B cell (primary cell): ENCODE results near the gene EMP1. TPM values are rescaled to one million over a fixed set of nuclear protein-coding genes. Genes with fewer than 3 reads are reported as not detected.

Source experiments
- ATAC-seq: fragments of 200-7000 bp; cut with Tn5 transposase; one replicate; pipeline ENCODE4 v1.10.0; 2021; ENCODE audit warnings: low read depth, mild to moderate bottlenecking, moderate number of reproducible peaks, moderate library complexity
- CTCF ChIA-PET: fragments of 350-600 bp; sonication (Branson Sonifier 250); formaldehyde crosslinking; loops from one replicate; lab custom pipeline; 2021; ENCODE audit warnings: antibody characterized with exemption, inconsistent platforms; lab: Charles Lee
- POLR2A ChIA-PET: fragments of 350-600 bp; sonication (Branson Sonifier 250); formaldehyde crosslinking; loops from one replicate; lab custom pipeline; 2021; ENCODE audit warnings: antibody characterized with exemption; lab: Charles Lee
- DNase-seq: peaks from one replicate; pipeline ENCODE4 v3.0.0; 2013
- H2AFZ ChIP-seq: 2 replicates; pipeline ENCODE4 v1.6.1; 2012; ENCODE audit warnings: mild to moderate bottlenecking, low read depth, low read length; ENCODE audit not compliant: insufficient read depth, poor library complexity, severe bottlenecking
- H3K27ac ChIP-seq, 2 donors: 1 replicate in 1 of 2; 2 replicates in 1 of 2; pipeline ENCODE4 v1.5.1; 2012 to 2013; ENCODE audit warnings: low read length in 2 of 2, mild to moderate bottlenecking in 2 of 2, moderate library complexity in 1 of 2
- H3K27me3 ChIP-seq, 4 experiments: fragments of 200-600 bp in 1 of 4; sonication (generic) in 1 of 4; replicated peaks in 1 of 4; 1 replicate in 2 of 4; 2 replicates in 2 of 4; pipeline versions ENCODE4 v1.6.1 to v1.7.0; 2013 to 2016; ENCODE audit warnings: low read length in 3 of 4, mild to moderate bottlenecking in 2 of 4, mixed read lengths in 1 of 4, moderate library complexity in 1 of 4; ENCODE audit not compliant: insufficient read depth in 4 of 4, control insufficient read depth in 3 of 4; ENCODE audit errors: control extremely low read depth in 1 of 4
- H3K36me3 ChIP-seq, 2 experiments: replicated peaks in 1 of 2; 1 replicate in 1 of 2; 2 replicates in 1 of 2; pipeline versions ENCODE4 v1.6.1 to v1.7.1; 2013; ENCODE audit warnings: low read length in 1 of 2; ENCODE audit not compliant: insufficient read depth in 2 of 2, control insufficient read depth in 1 of 2; ENCODE audit errors: control extremely low read depth in 1 of 2, extremely low read depth in 1 of 2
- H3K4me1 ChIP-seq, 2 donors: fragments of 200-600 bp in 1 of 2; sonication (generic) in 1 of 2; 1 replicate in 1 of 2; 2 replicates in 1 of 2; pipeline versions ENCODE4 v1.5.1 to v1.6.1; 2013 to 2017; ENCODE audit warnings: low read length in 2 of 2; ENCODE audit not compliant: control insufficient read depth in 2 of 2, insufficient read depth in 2 of 2
- H3K4me2 ChIP-seq: replicated peaks from 2 replicates; pipeline ENCODE3; 2012; ENCODE audit warnings: mild to moderate bottlenecking, low read depth, low read length; ENCODE audit not compliant: poor library complexity, severe bottlenecking
- H3K4me3 ChIP-seq, 5 experiments: fragments of 200-600 bp in 1 of 5; sonication (generic) in 1 of 5; 1 replicate in 3 of 5; 2 replicates in 2 of 5; pipeline versions ENCODE4 v1.5.1 to v1.7.0; 2011 to 2016; ENCODE audit warnings: low read length in 4 of 5, mild to moderate bottlenecking in 4 of 5, low read depth in 2 of 5, control low read depth in 1 of 5, moderate library complexity in 1 of 5; ENCODE audit not compliant: insufficient read depth in 1 of 5; ENCODE audit errors: control extremely low read depth in 1 of 5, extremely low read depth in 1 of 5
- H3K79me2 ChIP-seq: fragments of 200-600 bp; sonication (generic); one replicate; pipeline ENCODE4 v1.6.0; 2016; ENCODE audit warnings: low read length; ENCODE audit not compliant: control insufficient read depth, insufficient read depth
- H3K9ac ChIP-seq: fragments of 200-600 bp; sonication (generic); 2 replicates; pipeline ENCODE4 v1.6.1; 2017; ENCODE audit warnings: mild to moderate bottlenecking, low read length, moderate library complexity
- H3K9me3 ChIP-seq, 3 donors: one replicate each; pipeline versions ENCODE4 v1.6.1 to v1.7.1; 2013; ENCODE audit warnings: low read length in 2 of 3; ENCODE audit not compliant: control insufficient read depth in 2 of 3, insufficient read depth in 1 of 3; ENCODE audit errors: control extremely low read depth in 1 of 3
- H4K20me1 ChIP-seq: 2 replicates; pipeline ENCODE4 v1.6.0; 2012; ENCODE audit warnings: mild to moderate bottlenecking, low read length; ENCODE audit not compliant: insufficient read depth, control insufficient read depth, poor library complexity, severe bottlenecking
- H3K27ac Mint-ChIP-seq: one replicate; pipeline ENCODE4 v1.8.0; 2021; ENCODE audit warnings: mixed read lengths
- H3K27me3 Mint-ChIP-seq: one replicate; pipeline ENCODE4 v1.8.0; 2021; ENCODE audit warnings: mixed read lengths
- H3K4me1 Mint-ChIP-seq: one replicate; pipeline ENCODE4 v1.8.0; 2021; ENCODE audit warnings: mixed read lengths
- H3K4me3 Mint-ChIP-seq: one replicate; pipeline ENCODE4 v1.8.0; 2021; ENCODE audit warnings: mixed read lengths
- H3K9me3 Mint-ChIP-seq: one replicate; pipeline ENCODE4 v1.8.0; 2022; ENCODE audit warnings: mixed read lengths; ENCODE audit not compliant: insufficient read depth
- CTCF ChIP-seq: fragments of 200-600 bp; IDR thresholded peaks from one replicate; pipeline ENCODE4 v1.8.0; 2022; ENCODE audit warnings: antibody characterized with exemption, mild to moderate bottlenecking
- EZH2 ChIP-seq: IDR thresholded peaks from 2 replicates; pipeline ENCODE4 v1.6.1; 2012; ENCODE audit warnings: borderline replicate concordance, low read depth, mild to moderate bottlenecking, moderate library complexity, low read length; ENCODE audit not compliant: insufficient read depth, poor library complexity, severe bottlenecking
- WGBS: methylation state at CpG from one replicate; pipeline ENCODE4 v1.1.5; 2013; ENCODE audit warnings: missing lambda C conversion rate; ENCODE audit not compliant: insufficient coverage; 5-methylcytosine and 5-hydroxymethylcytosine counted together
- intact Hi-C: fragments of 100-400 bp; cut with micrococcal nuclease; formaldehyde crosslinking; loops from one replicate; pipeline ENCODE4 v1.10.0; 2022
- polyA plus RNA-seq: library from polyadenylated mRNA; depleted of rRNA; stranded (reverse); fragments of >200 nt; gene quantifications from 2 replicates; pipeline ENCODE4 v1.2.3, GENCODE V29; 2012
- total RNA-seq, 2 donors: library from RNA; stranded (reverse); fragments of 120-200 nt in 1 of 2; gene quantifications; 1 replicate in 1 of 2; 2 replicates in 1 of 2; pipeline versions ENCODE4 v1.2.3 to v1.2.4, GENCODE V29; 2013 to 2022

The EMP1 gene
- total and polyA plus RNA-seq, 2 donors (not counting 1 experiment from before 2014, with no cell fraction given) = 0.07 to 0.64 TPM

- TF ChIP-seq EZH2 (no peak), CTCF (no peak)
- Histone ChIP-seq H3K4me3 (no peak overlapping the region), H3K36me3 (no peaks in the 10 kb centered on the region), H2AFZ (no peak overlapping the region), H4K20me1 (no peaks in the 10 kb centered on the region), H3K9me3 (no peaks in the 10 kb centered on the region), H3K27me3 (peaks cover 0 to 19% (median 10%) of the 10 kb centered on the region in 4 experiments), H3K27ac (no peak overlapping the region), H3K79me2 (no peaks in the 10 kb centered on the region), H3K4me2 (peak overlapping the region; percentile 32), H3K9ac (no peak overlapping the region), H3K4me1 (peaks cover 8 to 10% of the 10 kb centered on the region in 2 donors)
- Mint-ChIP-seq H3K9me3 (no peaks in the 10 kb centered on the region), H3K4me1 (peaks cover 10% of the 10 kb centered on the region), H3K4me3 (no peak overlapping the region), H3K27me3 (peaks cover 52% of the 10 kb centered on the region), H3K27ac (no peak overlapping the region)
- peak; percentile 86 for ATAC-seq
- POLR2A ChIA-PET = no interaction called here
- intact Hi-C loops = no loop called here
- peak; percentile 38 for DNase-seq
- under 1% methylated on average over 11 of the region's 11 CpGs for WGBS
- CTCF ChIA-PET = interaction anchor here (1.5 kb wide), 1 partner anchor 32 kb away, joined by 6 read pairs; no protein-coding TSS in a partner anchor
Measured at GRCh38 chr12:13179211-13180074, 17.1 kb upstream of the EMP1 start.
